K562 (cell line): ENCODE results near the gene CLIC1. TPM values are rescaled to one million over a fixed set of nuclear protein-coding genes. Genes with fewer than 3 reads are reported as not detected.

Source experiments
- BCLAF1 ChIP-seq, 2 experiments: fragments of 450-650 bp in 1 of 2; IDR thresholded peaks; 2 replicates each; pipeline ENCODE4 v1.6.1; 2011 to 2017; ENCODE audit warnings: low read depth in 2 of 2, antibody characterized with exemption in 1 of 2, borderline replicate concordance in 1 of 2, low read length in 1 of 2, mild to moderate bottlenecking in 1 of 2, mixed read lengths in 1 of 2; ENCODE audit not compliant: control insufficient read depth in 1 of 2
- BRF2 ChIP-seq: IDR thresholded peaks from 3 replicates; pipeline ENCODE4 v1.6.1; 2011; ENCODE audit warnings: borderline replicate concordance, mild to moderate bottlenecking; ENCODE audit not compliant: insufficient read length, insufficient read depth
- DNMT1 ChIP-seq: fragments of 450-650 bp; IDR thresholded peaks from 2 replicates; pipeline ENCODE4 v1.6.1; 2016; ENCODE audit warnings: antibody characterized with exemption, mild to moderate bottlenecking
- E2F3 ChIP-seq: fragments of 250-450 bp; sonication (Bioruptor Pico); IDR thresholded peaks from 2 replicates; pipeline ENCODE4 v1.4.0; 2020; ENCODE audit warnings: mild to moderate bottlenecking
- HMG20A ChIP-seq: fragments of 450-650 bp; formaldehyde crosslinking; conservative IDR thresholded peaks from 2 replicates; pipeline ENCODE4 v1.4.0; 2020; ENCODE audit warnings: mild to moderate bottlenecking, mixed read lengths
- JUND ChIP-seq, 2 experiments: IDR thresholded peaks; 2 replicates in 1 of 2; 3 replicates in 1 of 2; pipeline ENCODE4 v1.6.1; 2011; ENCODE audit warnings: borderline replicate concordance in 2 of 2, low read depth in 2 of 2, low read length in 2 of 2, improper control_type of control experiment in 1 of 2, missing biosample characterization in 1 of 2, missing genetic modification characterization in 1 of 2, missing genetic modification reagents in 1 of 2
- POLR2G ChIP-seq: fragments of 200-400 bp; formaldehyde crosslinking; IDR thresholded peaks from 2 replicates; pipeline ENCODE4 v1.6.1; 2017; ENCODE audit warnings: low read depth, mild to moderate bottlenecking, antibody characterized with exemption, low read length, moderate library complexity
- RFX7 ChIP-seq: fragments of 250-450 bp; sonication (Bioruptor Pico); IDR thresholded peaks from 2 replicates; pipeline ENCODE4 v1.5.1; 2021; ENCODE audit warnings: mild to moderate bottlenecking
- SRSF3 ChIP-seq: fragments of 200-400 bp; formaldehyde crosslinking; IDR thresholded peaks from 2 replicates; pipeline ENCODE4 v1.6.1; 2016; ENCODE audit warnings: mild to moderate bottlenecking, low read length, moderate library complexity; ENCODE audit not compliant: insufficient read depth
- THAP12 ChIP-seq: fragments of 250-450 bp; sonication (Bioruptor Pico); IDR thresholded peaks from 2 replicates; pipeline ENCODE4 v1.9.0; 2021; ENCODE audit warnings: mild to moderate bottlenecking, inconsistent platforms
- XRCC4 ChIP-seq: IDR thresholded peaks from one replicate; pipeline ENCODE4 v1.6.1; 2011; ENCODE audit not compliant: insufficient read depth, insufficient read length; ENCODE audit errors: extremely low read depth
- ZBED1 ChIP-seq: IDR thresholded peaks from 2 replicates; pipeline ENCODE4 v1.6.1; 2014
- ZNF184 ChIP-seq: sonication (generic); formaldehyde crosslinking; IDR thresholded peaks from 2 replicates; pipeline ENCODE4 v1.5.0; 2020; ENCODE audit warnings: missing genetic modification reagents
- ZNF24 ChIP-seq: fragments of 450-650 bp; IDR thresholded peaks from 2 replicates; pipeline ENCODE4 v1.6.1; 2016
- ZNF444 ChIP-seq: fragments of 250-450 bp; sonication (Bioruptor Pico); IDR thresholded peaks from 2 replicates; pipeline ENCODE4 v1.4.0; 2020; ENCODE audit warnings: mild to moderate bottlenecking, moderate library complexity
- ZNF551 ChIP-seq: fragments of 250-450 bp; sonication (Bioruptor Pico); IDR thresholded peaks from 2 replicates; pipeline ENCODE4 v1.5.0; 2021; ENCODE audit warnings: mild to moderate bottlenecking, moderate library complexity
- polyA plus RNA-seq, 8 experiments: library from polyadenylated mRNA; depleted of rRNA in 4 of 8; stranded (reverse) in 5 of 8; unstranded in 3 of 8; fragments of >200 nt; fragmentation: Nextera tagmentation in 2 of 8; fragmentation: Illumina TruSeq in 1 of 8; extraction: Ambion mirVana in 2 of 8; extraction: Trizol in 1 of 8; gene quantifications; 2 replicates each; pipeline versions ENCODE4 v1.2.1 to v1.2.3, GENCODE V29; 2011 to 2014; ENCODE audit warnings: inconsistent platforms in 1 of 8, missing spikeins in 1 of 8
- total RNA-seq, 7 experiments: library from RNA; depleted of rRNA in 6 of 7; stranded (reverse); fragments of >200 nt in 6 of 7; fragmentation: Illumina TruSeq in 2 of 7; extraction: Trizol in 2 of 7; gene quantifications; 2 replicates each; pipeline versions ENCODE4 v1.2.1 to v1.2.3, GENCODE V29; 2011 to 2021; ENCODE audit warnings: low replicate concordance in 1 of 7
- TF ChIP-seq, protein P1 (sequence below): fragments of 250-450 bp; sonication (Bioruptor Pico); IDR thresholded peaks from 2 replicates; pipeline ENCODE4 v1.5.0; 2020; ENCODE audit warnings: mild to moderate bottlenecking
- TF ChIP-seq, protein P2 (sequence below): sonication (generic); formaldehyde crosslinking; IDR thresholded peaks from 2 replicates; pipeline ENCODE4 v1.8.0; 2022; ENCODE audit warnings: mild to moderate bottlenecking, low read depth, missing genetic modification reagents

The CLIC1 gene
- total and polyA plus RNA-seq, 9 of the 15 experiments (the other 6 are each of a cell fraction or from before 2014, with no cell fraction given): 1,267 to 2,419 (median 1,808) TPM

DNA sequence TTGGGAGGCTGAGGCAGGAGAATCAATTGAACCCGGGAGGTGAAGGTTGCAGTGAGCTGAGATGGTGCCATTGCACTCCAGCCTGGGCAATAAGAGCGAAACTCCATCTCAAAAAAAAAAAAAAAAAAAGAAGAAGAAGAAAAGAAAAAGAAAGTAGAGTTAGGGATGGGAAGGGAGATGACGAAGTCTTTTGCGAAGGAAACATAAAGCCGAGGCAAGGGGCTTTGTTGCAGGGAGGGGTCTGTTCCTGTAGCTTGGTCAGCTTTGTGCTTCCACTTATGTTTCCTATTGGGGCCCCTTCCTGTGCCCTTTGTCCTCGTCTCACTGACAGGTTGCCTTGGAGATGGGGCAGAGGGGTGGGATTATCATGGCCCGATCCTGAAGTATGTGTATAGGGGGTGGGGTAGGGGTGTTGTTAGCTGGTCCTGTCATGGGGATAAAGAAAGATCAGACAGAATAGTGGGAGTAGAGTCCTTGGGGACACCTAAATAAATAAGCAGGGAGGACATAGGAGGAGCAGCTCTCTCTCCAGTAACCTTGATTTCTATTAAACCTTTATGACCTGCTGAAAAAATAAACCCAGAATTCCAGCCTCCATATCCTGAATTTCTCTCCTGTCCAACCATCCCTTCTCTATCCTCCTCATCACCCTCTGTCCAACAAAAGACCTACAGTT lies 1.1 kb upstream of the CLIC1 start (continued):
- TF ChIP-seq, protein P1, sequence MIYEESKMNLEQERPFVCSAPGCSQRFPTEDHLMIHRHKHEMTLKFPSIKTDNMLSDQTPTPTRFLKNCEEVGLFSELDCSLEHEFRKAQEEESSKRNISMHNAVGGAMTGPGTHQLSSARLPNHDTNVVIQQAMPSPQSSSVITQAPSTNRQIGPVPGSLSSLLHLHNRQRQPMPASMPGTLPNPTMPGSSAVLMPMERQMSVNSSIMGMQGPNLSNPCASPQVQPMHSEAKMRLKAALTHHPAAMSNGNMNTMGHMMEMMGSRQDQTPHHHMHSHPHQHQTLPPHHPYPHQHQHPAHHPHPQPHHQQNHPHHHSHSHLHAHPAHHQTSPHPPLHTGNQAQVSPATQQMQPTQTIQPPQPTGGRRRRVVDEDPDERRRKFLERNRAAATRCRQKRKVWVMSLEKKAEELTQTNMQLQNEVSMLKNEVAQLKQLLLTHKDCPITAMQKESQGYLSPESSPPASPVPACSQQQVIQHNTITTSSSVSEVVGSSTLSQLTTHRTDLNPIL (CRISPR knock-in tag): peak; percentile 82; the same call in 1 of the 2 replicates
- TF ChIP-seq XRCC4 (no peak), SRSF3 (no peak), BRF2 (no peak), E2F3 (CRISPR knock-in tag) (peak; percentile 54; the same call in 1 of the 2 replicates), ZNF444 (CRISPR knock-in tag) (peak; percentile 28), ZNF24 (no peak), POLR2G (no peak; the same call in 1 of the 2 replicates), ZNF551 (CRISPR knock-in tag) (peak; percentile 67), JUND (IDR thresholded peaks at IDR 0.05; ENCODE audit: borderline replicate concordance, low read depth, low read length) (no peak), JUND (tag; IDR thresholded peaks at IDR 0.05; ENCODE audit: borderline replicate concordance, low read depth, low read length) (no peak), THAP12 (CRISPR knock-in tag) (no peak), ZBED1 (no peak), DNMT1 (peak; percentile 73; the same call in 1 of the 2 replicates), HMG20A (CRISPR knock-in tag) (no peak), RFX7 (CRISPR knock-in tag) (no peak), BCLAF1 (IDR thresholded peaks at IDR 0.05; ENCODE audit: borderline replicate concordance in 1 of 2, control insufficient read depth in 1 of 2, low read depth in 2 of 2, low read length in 1 of 2) (no peak), ZNF184 (CRISPR knock-in tag) (no peak)
- TF ChIP-seq, protein P2, sequence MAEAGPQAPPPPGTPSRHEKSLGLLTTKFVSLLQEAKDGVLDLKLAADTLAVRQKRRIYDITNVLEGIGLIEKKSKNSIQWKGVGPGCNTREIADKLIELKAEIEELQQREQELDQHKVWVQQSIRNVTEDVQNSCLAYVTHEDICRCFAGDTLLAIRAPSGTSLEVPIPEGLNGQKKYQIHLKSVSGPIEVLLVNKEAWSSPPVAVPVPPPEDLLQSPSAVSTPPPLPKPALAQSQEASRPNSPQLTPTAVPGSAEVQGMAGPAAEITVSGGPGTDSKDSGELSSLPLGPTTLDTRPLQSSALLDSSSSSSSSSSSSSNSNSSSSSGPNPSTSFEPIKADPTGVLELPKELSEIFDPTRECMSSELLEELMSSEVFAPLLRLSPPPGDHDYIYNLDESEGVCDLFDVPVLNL: no peak
